Hepatocyte (in vitro differentiated cells): Measurements from ENCODE around the gene TNFRSF17. TPM values are rescaled to one million over a fixed set of nuclear protein-coding genes. Genes with fewer than 3 reads are reported as not detected.
"Not testable (repeated sequence)": the region's sequence is repeated elsewhere in the genome, so short reads cannot be mapped to it uniquely, and the experiment has no call there.

Source experiments
- DNase-seq: peaks from one replicate; pipeline ENCODE4 v3.0.0-alpha.2; 2016; ENCODE audit warnings: low spot score
- H2AFZ ChIP-seq: fragments of 200-600 bp; sonication (generic); 2 replicates; pipeline ENCODE4 v1.6.0; 2016; ENCODE audit warnings: antibody characterized with exemption, mild to moderate bottlenecking
- H3K27ac ChIP-seq: fragments of 200-600 bp; sonication (generic); 2 replicates; pipeline ENCODE4 v1.5.1; 2016; ENCODE audit warnings: mild to moderate bottlenecking
- H3K27me3 ChIP-seq: fragments of 200-600 bp; sonication (generic); 2 replicates; pipeline ENCODE4 v1.6.1; 2016
- H3K36me3 ChIP-seq: fragments of 200-600 bp; sonication (generic); replicated peaks from 2 replicates; pipeline ENCODE4 v1.5.1; 2016; ENCODE audit warnings: low read depth; ENCODE audit not compliant: insufficient read depth
- H3K4me1 ChIP-seq: fragments of 200-600 bp; sonication (generic); 2 replicates; pipeline ENCODE4 v1.5.1; 2016; ENCODE audit warnings: mild to moderate bottlenecking, moderate library complexity; ENCODE audit not compliant: insufficient read depth
- H3K4me2 ChIP-seq: fragments of 200-600 bp; sonication (generic); 2 replicates; pipeline ENCODE4 v1.6.0; 2016
- H3K4me3 ChIP-seq: fragments of 200-600 bp; sonication (generic); 2 replicates; pipeline ENCODE4 v1.5.1; 2016; ENCODE audit warnings: mild to moderate bottlenecking
- H3K79me2 ChIP-seq: fragments of 200-600 bp; sonication (generic); 2 replicates; pipeline ENCODE4 v1.6.0; 2017; ENCODE audit warnings: mild to moderate bottlenecking
- H3K9me2 ChIP-seq: fragments of 200-600 bp; sonication (generic); replicated peaks from 2 replicates; pipeline ENCODE4 v1.6.0; 2017; ENCODE audit warnings: mild to moderate bottlenecking; ENCODE audit not compliant: insufficient read depth
- H3K9me3 ChIP-seq: fragments of 200-600 bp; sonication (generic); 2 replicates; pipeline ENCODE4 v1.5.1; 2016; ENCODE audit warnings: low read depth, mild to moderate bottlenecking
- H4K20me1 ChIP-seq: fragments of 200-600 bp; sonication (generic); 2 replicates; pipeline ENCODE4 v1.6.0; 2016; ENCODE audit warnings: mild to moderate bottlenecking; ENCODE audit not compliant: insufficient read depth, poor library complexity, severe bottlenecking
- EZH2 ChIP-seq: fragments of 200-600 bp; sonication (generic); IDR thresholded peaks from 2 replicates; pipeline ENCODE4 v1.6.1; 2016; ENCODE audit warnings: antibody characterized with exemption, mild to moderate bottlenecking, borderline replicate concordance
- EZH2phosphoT487 ChIP-seq: fragments of 200-600 bp; sonication (generic); IDR thresholded peaks from one replicate; pipeline ENCODE4 v1.6.1; 2018; ENCODE audit warnings: antibody characterized with exemption, mild to moderate bottlenecking, low read depth, moderate library complexity; ENCODE audit not compliant: unreplicated experiment, severe bottlenecking
- WGBS: methylation state at CpG from one replicate; pipeline ENCODE4 v1.1.6; 2016; ENCODE audit warnings: low lambda C conversion rate; ENCODE audit errors: missing lambda C conversion rate; 5-methylcytosine and 5-hydroxymethylcytosine counted together
- polyA plus RNA-seq: library from polyadenylated mRNA; unstranded; fragments of >200 nt; fragmentation: Nextera tagmentation; extraction: Ambion mirVana; gene quantifications from 2 replicates; pipeline ENCODE4 v1.2.1, GENCODE V29; 2016
- total RNA-seq: library from RNA; depleted of rRNA; stranded (reverse); fragments of >200 nt; gene quantifications from 2 replicates; pipeline ENCODE4 v1.2.3, GENCODE V29; 2014
- TF ChIP-seq, protein P1 (sequence below): fragments of 200-600 bp; sonication (generic); IDR thresholded peaks from 2 replicates; pipeline ENCODE4 v1.5.1; 2016; ENCODE audit warnings: antibody characterized with exemption, mild to moderate bottlenecking; ENCODE audit not compliant: poor library complexity

Gene TNFRSF17
- total RNA-seq = not detected in 2 replicates
- polyA plus RNA-seq = not detected in 2 replicates

DNA sequence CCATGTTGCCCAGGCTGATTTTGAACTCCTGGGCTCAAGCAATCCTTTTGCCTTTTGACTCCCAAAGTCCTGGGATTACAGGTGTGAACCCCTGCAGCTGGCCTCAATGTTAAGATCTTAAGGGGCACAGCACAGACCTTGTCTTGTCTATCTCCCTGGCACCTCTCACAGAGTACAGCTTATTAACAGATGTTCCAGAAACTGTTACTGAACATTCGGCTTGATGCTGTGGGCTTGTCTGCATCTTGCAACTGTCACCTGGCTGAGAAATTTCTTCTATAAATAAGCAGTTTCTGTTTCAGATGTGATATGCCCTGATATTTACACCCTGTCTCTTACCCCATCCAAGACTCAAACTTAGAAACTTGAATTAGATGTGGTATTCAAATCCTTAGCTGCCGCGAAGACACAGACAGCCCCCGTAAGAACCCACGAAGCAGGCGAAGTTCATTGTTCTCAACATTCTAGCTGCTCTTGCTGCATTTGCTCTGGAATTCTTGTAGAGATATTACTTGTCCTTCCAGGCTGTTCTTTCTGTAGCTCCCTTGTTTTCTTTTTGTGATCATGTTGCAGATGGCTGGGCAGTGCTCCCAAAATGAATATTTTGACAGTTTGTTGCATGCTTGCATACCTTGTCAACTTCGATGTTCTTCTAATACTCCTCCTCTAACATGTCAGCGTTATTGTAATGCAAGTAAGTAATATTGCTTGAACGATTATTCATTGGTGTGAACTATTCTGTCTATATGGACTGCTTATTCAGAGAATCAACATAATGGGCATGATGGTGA, at the start of gene TNFRSF17:
TSS of gene TNFRSF17 (plus strand) at position 450 of the 791 bp plus-strand sequence. CDS start at position 565, 115 bp downstream.
- Histone ChIP-seq H3K4me2 (no peak within 1 kb of the TSS), H3K4me3 (no peak within 1 kb of the TSS), H3K4me1 (no peaks in the 10 kb centered on the region), H3K36me3 (no peaks in the 10 kb centered on the region), H3K27ac (no peak within 1 kb of the TSS), H3K9me2 (no peaks in the 10 kb centered on the region), H3K27me3 (no peaks in the 10 kb centered on the region), H3K9me3 (no peaks in the 10 kb centered on the region), H4K20me1 (no peaks in the 10 kb centered on the region), H2AFZ (no peak within 1 kb of the TSS), H3K79me2 (no peaks in the 10 kb centered on the region)
- DNase-seq = no peak
- TF ChIP-seq EZH2 = no peak
- TF ChIP-seq, protein P1, sequence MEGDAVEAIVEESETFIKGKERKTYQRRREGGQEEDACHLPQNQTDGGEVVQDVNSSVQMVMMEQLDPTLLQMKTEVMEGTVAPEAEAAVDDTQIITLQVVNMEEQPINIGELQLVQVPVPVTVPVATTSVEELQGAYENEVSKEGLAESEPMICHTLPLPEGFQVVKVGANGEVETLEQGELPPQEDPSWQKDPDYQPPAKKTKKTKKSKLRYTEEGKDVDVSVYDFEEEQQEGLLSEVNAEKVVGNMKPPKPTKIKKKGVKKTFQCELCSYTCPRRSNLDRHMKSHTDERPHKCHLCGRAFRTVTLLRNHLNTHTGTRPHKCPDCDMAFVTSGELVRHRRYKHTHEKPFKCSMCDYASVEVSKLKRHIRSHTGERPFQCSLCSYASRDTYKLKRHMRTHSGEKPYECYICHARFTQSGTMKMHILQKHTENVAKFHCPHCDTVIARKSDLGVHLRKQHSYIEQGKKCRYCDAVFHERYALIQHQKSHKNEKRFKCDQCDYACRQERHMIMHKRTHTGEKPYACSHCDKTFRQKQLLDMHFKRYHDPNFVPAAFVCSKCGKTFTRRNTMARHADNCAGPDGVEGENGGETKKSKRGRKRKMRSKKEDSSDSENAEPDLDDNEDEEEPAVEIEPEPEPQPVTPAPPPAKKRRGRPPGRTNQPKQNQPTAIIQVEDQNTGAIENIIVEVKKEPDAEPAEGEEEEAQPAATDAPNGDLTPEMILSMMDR = no peak
- no peak for TF ChIP-seq EZH2phosphoT487
- 89% methylated on average over 9 of the region's 9 CpGs for WGBS

DNA sequence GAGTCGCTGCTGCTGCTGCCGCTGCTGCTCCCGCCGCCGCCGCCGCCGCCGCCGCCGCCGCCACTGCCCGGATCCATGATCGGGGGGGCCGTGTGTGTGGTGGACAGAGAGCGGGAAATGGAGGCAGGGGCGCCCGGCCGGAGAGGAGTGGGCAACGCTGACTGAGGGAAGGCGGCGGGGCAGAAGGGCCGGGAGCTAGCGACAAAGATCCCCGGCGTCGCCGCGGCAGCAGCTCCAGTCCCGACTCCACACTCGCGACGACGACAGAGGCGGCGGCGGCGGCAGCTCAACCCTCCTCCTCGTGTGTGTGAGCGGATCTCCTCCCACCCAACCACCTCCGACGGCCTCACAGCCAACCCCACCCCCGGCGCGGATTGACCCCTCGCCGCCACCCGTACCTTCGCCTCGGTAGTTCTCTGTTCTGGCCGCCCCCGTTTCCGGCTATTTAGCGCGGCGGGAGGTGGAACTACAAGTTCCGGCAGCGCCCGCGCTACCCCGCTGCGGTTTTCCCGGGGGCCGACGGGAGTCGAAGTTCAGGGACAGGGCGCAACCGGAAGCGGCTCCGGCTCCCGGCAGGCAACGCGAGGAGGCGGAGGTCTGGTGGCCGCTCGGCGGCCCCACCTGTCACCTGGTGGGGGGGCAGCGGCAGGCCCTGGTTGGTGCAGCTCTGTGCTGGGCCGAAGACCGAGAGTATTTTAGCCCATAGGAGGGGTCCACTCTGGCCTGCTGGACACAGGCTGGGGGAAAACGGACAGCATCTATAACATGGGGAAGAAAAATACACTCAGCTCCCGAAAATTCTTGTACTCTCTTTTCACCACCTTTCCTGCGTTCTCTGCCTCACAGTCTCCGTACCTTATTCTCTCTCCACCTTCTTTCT, 49.1 kb upstream of the TNFRSF17 start, which contains the start of gene GSPT1:
TSS of gene GSPT1 (minus strand) at position 313 of the 880 bp plus-strand sequence. CDS start at position 77, 236 bp downstream.
- Histone ChIP-seq H3K9me3 (no peaks in the 10 kb centered on the region), H2AFZ (peak within 1 kb of the TSS; percentile 62), H3K27me3 (no peaks in the 10 kb centered on the region), H3K9me2 (no peaks in the 10 kb centered on the region), H3K4me2 (peak within 1 kb of the TSS; percentile 84), H3K27ac (peak within 1 kb of the TSS; percentile 95), H3K4me3 (peak within 1 kb of the TSS; percentile 87), H3K4me1 (peaks cover 20% of the 10 kb centered on the region), H3K36me3 (no peaks in the 10 kb centered on the region), H3K79me2 (peaks cover 40% of the 10 kb centered on the region), H4K20me1 (peaks cover 36% of the 10 kb centered on the region)
- no peak for TF ChIP-seq EZH2
- TF ChIP-seq, protein P1 = no peak
- no peak for TF ChIP-seq EZH2phosphoT487
- DNase-seq = peak; percentile 99
- WGBS = 2% methylated on average over 49 of the region's 84 CpGs

DNA sequence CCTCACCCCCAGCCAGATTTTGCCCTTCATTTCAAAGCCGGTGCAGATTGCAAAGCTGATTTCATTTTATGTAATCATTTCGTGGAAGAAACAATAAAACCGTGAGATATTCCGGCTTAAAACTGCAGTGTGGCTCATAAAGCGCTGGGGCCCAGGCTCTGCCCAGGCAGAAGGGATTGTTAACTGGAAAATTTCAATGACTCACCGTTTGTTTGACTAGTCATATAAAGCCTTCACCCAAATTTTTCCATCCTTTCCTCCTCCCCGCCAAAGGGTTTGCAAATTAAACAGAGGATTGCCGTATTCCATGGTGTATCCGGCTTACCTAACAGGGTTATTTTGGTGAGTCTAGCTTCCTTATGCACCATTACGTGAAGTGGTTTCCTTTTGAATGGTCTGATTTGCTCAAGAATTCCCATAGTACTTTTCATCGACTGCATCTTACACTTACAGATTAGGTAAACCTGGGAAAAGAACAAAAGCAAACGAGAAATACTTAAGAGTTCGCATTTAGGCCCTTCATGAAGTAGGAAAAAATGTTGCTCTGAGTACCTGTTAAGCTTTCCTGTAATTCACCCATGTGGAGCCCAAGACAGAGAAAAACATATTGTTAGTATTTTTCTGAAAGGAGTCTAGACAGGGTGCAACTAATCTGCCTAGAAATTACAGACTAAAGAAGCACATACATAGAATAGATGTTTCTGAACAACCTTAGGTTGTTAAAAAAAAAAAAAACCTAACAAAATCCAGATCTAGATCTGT, 48.3 kb upstream of the TNFRSF17 start:
- TF ChIP-seq EZH2 (no peak), EZH2phosphoT487 (no peak)
- TF ChIP-seq, protein P1 = no peak
- no peaks in the 10 kb centered on the region for H3K27me3 ChIP-seq
- peaks cover 32% of the 10 kb centered on the region for H3K79me2 ChIP-seq
- H4K20me1 ChIP-seq = peaks cover 29% of the 10 kb centered on the region
- no peaks in the 10 kb centered on the region for H3K36me3 ChIP-seq
- H3K4me1 ChIP-seq = peaks cover 18% of the 10 kb centered on the region
- DNase-seq = peak; percentile 84
- H3K4me2 ChIP-seq = peak overlapping the region; percentile 77
- no peaks in the 10 kb centered on the region for H3K9me2 ChIP-seq
- 38% methylated on average over 13 of the region's 13 CpGs for WGBS
- H3K9me3 ChIP-seq = no peaks in the 10 kb centered on the region
- peak overlapping the region; percentile 5 for H3K4me3 ChIP-seq
- peak overlapping the region; percentile 88 for H3K27ac ChIP-seq
- peak overlapping the region; percentile 45 for H2AFZ ChIP-seq

DNA sequence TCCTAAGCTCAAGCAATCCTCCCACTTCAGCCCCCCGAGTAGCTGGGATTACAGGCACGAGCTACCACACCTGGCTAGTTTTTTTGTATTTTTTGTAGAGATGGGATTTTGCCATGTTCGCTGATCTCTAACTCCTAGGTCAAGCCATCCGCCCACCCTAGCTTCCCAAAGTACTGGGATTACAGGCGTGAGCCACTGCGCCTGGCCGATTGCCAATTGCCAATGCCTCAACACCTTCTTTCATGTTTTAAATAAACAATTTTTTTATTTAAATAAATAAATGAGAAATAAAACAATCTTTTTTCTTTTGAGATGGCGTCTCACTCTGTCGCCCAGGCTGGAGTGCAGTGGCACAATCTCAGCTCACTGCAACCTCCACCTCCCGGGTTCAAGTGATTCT, 41.0 kb upstream of the TNFRSF17 start:
- not testable (repeated sequence) for H3K27ac ChIP-seq, DNase-seq, H3K9me2 ChIP-seq, H3K9me3 ChIP-seq, H3K79me2 ChIP-seq, H4K20me1 ChIP-seq, H3K4me3 ChIP-seq, H3K4me2 ChIP-seq, H3K36me3 ChIP-seq, H2AFZ ChIP-seq, H3K4me1 ChIP-seq, H3K27me3 ChIP-seq
- WGBS = 90% methylated on average over 10 of the region's 10 CpGs

DNA sequence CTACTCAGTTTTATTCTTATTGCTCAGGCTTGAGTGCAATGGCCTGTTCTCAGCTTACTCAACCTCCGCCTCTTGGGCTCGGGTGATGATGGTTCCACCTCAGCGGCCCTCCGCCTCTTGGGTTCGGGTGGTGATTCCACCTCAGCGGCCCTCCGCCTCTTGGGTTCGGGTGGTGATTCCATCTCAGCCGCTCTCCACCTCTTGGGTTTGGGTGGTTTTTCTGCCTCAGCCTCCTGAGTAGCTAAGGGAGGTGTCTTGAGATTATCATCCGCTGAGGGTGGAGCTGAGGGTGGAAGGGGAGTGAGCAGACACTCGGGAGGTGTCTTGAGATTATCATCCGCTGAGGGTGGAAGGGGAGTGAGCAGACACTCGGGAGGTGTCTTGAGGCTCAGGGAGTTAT, 37.7 kb upstream of the TNFRSF17 start:
- H3K9me3 ChIP-seq, DNase-seq, H3K4me2 ChIP-seq, H3K79me2 ChIP-seq, H4K20me1 ChIP-seq, H3K27me3 ChIP-seq, H3K4me3 ChIP-seq, H2AFZ ChIP-seq, H3K36me3 ChIP-seq, H3K27ac ChIP-seq, H3K9me2 ChIP-seq, H3K4me1 ChIP-seq: not testable (repeated sequence)
- WGBS = 86% methylated on average over 13 of the region's 13 CpGs
